22Rv1 (cell line): ENCODE measurements around the gene CRX.
"Not testable (repeated sequence)": the region's sequence is repeated elsewhere in the genome, so short reads cannot be mapped to it uniquely, and the experiment has no call there.

Experiments used
- H3K27ac ChIP-seq: fragments of 450-650 bp; 2 replicates; pipeline ENCODE4 v1.5.1; 2017
- ZFX ChIP-seq: fragments of 450-650 bp; IDR thresholded peaks from 2 replicates; pipeline ENCODE4 v1.6.1; 2017; ENCODE audit warnings: antibody characterized with exemption, borderline replicate concordance
- TF ChIP-seq, protein P1 (sequence below): fragments of 450-650 bp; IDR thresholded peaks from 2 replicates; pipeline ENCODE4 v1.5.1; 2017; ENCODE audit warnings: mild to moderate bottlenecking

Gene CRX

DNA sequence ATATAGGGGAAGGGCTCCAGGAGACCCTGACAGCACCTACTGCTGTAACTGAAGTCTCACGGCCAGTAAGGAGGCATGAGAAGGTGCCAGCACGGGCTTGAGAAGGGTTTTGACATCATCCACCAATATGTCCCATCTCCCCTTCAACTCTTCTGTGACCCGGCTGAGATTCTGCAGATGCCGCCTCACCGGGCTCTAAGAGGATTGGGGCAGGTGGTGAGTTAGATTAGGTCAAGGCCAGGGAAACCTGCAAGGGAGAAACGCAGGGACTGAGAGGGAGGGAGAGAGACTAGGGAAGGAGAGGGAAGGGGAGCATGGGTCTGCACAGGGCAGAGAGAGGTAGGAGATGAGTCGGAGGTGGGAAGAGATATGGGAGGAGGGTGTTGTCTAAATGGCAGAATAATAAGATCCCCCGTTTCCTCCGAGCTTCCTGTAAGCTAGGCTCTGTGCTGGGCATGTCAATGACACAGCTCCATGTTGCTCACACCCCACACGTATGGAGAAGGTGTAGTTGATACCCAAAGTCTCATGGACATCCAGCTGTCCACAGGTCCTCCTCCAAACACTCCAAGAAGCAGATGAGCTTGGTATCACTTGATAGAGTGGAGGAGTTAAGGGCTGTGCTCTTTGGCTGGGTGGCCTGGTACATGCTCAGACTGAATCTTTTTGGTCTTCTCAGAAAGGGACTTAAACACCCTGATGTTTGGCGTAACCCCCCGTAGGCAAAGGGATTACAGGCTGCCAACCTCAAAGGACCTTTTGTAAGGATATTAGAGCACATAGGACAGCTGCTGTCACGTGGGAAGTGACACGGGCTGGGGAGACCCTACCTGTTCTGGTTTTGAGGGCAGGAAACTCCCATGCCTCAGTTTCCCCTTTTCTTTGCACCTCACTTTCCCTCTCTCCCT, 23.5 kb upstream of the CRX start:
- TF ChIP-seq, protein P1, sequence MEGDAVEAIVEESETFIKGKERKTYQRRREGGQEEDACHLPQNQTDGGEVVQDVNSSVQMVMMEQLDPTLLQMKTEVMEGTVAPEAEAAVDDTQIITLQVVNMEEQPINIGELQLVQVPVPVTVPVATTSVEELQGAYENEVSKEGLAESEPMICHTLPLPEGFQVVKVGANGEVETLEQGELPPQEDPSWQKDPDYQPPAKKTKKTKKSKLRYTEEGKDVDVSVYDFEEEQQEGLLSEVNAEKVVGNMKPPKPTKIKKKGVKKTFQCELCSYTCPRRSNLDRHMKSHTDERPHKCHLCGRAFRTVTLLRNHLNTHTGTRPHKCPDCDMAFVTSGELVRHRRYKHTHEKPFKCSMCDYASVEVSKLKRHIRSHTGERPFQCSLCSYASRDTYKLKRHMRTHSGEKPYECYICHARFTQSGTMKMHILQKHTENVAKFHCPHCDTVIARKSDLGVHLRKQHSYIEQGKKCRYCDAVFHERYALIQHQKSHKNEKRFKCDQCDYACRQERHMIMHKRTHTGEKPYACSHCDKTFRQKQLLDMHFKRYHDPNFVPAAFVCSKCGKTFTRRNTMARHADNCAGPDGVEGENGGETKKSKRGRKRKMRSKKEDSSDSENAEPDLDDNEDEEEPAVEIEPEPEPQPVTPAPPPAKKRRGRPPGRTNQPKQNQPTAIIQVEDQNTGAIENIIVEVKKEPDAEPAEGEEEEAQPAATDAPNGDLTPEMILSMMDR, result no peak
- TF ChIP-seq ZFX, result no peak
- H3K27ac ChIP-seq, result no peak overlapping the region

DNA sequence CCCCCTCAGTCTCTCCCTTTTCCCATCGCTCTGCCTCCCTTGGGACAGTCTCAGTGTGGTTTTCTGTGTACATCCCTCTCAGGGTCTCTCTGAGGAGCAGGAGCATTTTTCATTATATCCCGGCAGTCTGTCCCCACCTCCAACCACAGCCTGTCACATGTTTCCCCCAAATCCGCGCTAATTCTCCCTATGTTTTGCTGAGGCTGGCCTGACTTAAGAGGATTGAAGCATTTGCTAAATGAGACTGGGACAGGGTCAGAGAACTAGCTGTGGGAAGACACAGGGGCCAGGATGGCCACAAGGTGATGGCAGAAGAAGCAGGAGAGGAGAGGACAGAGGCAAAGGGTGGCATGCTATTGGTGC, 22.9 kb upstream of the CRX start:
- no peak for TF ChIP-seq ZFX
- TF ChIP-seq, protein P1, result no peak
- no peak overlapping the region for H3K27ac ChIP-seq

DNA sequence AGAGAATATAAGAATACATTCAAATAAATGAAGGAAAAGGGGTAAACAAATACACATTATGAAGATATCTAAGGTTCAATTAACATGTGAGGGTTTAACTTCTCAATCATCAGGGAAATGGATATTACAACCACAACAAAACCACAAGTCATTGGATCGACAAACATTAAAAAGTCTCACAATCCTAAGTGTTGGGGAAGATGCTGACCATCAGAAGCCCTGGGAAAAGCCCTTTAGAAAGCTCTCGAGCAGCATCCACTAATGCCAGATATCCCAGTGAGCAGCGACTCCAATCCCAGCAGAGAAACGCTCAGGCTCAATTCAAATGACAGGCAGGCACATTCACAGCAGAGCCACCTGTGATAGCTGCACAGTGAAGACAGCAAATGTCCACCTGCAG, 20.5 kb upstream of the CRX start:
- H3K27ac ChIP-seq, result no peak overlapping the region
- TF ChIP-seq, protein P1, result no peak
- TF ChIP-seq ZFX, result no peak

DNA sequence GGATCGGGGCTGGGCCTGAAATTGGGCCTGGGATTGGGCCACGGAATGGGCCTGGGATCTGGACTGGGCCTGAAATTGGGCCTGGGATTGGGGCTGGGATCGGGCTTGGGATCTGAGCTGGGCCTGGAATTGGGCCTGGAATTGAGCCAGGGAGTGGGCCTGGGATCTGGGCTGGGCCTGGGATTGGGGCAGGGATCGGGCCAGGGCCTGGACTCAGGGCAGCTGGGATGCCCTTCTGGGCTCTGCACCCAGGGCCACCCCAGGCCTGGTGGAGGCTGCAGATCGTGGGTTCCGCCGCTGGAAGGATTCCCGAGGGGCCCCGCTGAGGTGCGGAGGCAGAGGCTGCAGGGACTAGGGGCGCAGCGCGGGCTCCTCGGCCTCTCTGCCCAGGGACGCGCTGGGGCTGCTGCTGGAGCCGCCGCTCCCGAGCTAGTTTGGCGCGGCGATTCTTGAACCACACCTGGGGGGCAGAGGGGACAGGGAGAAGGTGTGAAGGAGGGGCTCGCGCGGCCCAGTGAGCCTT, 19.2 kb upstream of the CRX start:
- H3K27ac ChIP-seq, result no peak overlapping the region
- TF ChIP-seq, protein P1, result no peak
- no peak for TF ChIP-seq ZFX

DNA sequence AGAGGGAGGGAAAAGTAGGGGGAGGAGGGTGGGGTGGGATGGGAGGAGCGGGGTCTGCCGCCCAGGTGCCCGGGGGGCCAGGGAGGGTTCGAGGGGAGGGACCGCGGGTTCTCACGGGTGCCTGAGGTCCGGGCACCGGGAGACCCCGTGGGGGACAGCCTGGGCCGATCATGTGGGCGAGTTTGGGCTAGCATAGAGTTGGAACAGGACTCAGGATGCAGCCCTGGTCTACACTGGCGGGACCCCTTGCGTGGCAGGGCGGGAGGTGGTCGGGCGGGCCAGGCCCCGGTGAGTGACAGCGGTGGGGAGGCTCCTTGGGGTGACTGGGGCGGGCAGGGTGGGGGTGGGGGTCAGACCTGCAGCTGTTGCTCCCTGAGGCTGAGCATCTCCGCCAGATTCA, 18.6 kb upstream of the CRX start:
- H3K27ac ChIP-seq, result not testable (repeated sequence)

DNA sequence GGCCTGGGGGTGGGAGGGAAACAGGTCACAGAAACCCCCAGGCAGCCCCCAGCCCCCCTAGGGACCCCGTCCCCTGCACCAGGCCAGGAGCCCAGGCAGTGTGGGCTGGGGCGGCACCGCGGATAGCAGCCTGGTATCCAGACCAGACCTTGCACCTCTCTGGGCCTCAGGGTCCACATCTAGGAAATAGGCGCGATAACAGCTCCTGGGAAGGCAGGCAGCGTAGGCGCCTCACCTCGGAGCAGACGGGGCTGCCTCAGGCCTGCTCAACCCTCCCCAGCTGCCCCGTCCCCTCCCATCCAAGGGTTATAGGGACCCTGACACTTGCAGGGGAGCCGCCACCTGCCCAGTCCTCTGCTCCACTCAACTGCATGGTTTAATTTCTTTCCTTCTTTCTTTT, 18.1 kb upstream of the CRX start:
- H3K27ac ChIP-seq, result not testable (repeated sequence)

DNA sequence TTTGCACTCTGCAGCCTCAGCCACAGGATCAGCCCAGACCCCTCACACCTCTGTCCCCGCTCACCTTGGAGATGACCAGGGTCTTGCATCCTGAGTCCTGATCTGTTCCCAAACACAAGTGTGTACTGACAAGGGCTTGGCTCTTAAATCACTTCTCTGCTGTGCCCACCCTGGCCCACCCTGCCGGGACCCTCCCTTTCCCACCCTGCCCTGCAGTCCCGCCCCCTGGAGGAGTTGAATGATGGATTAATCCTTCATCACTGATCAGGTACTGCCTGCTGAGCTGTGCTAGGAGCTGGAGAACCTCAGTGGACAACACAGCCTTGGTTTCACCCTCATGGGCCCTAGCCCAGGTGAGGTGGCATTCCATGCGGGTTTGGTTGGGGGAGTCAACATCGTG, 17.3 kb upstream of the CRX start, which contains the start of gene TPRX1:
Gene TPRX1 (minus strand): TSS at position 101 of the 400 bp plus-strand sequence. CDS start 12 bp downstream, at position 89.
- H3K27ac ChIP-seq, result not testable (repeated sequence)

DNA sequence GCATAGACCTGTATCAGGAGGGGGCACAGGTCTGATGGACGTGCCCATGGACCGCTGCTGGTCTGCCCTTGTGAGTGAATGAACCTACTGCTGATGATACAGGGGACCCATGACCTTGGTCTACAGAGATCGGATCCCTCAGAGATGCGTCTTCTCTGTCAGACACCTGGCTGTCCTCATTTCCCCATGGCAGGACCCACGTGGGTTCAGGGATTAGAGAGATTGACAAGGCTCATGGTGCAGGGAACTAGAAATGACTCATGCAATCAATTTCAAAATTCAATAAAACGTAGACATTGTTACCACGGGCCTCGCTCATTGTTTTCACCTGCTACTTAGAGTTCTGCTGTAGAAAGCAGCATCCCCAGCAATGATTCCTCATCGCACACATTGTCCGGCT, 16.4 kb upstream of the CRX start:
- H3K27ac ChIP-seq, result no peak overlapping the region
- TF ChIP-seq ZFX, result no peak
- TF ChIP-seq, protein P1, result no peak

DNA sequence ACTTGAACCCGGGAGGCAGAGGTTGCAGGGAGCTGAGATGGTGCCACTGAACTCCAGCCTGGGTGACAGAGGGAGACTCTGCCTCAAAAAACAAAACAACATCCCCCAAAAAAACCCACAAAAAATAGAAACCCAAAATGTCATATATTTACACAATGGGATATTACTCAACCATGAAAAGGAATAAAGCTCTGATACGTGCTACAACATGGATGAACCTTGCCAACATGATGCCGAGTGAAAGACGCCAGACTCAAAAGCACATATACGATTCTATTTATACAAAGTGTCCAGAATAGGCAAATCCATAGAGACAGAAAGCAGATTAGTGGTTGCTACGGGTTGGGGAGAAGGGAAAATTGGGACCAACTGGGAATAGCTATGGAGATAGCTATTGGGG, 15.3 kb upstream of the CRX start:
- no peak overlapping the region for H3K27ac ChIP-seq
- TF ChIP-seq, protein P1, result no peak
- no peak for TF ChIP-seq ZFX
